PC-3 (cell line): Measurements from ENCODE around the gene CEL. TPM values are rescaled to one million over a fixed set of nuclear protein-coding genes. Genes with fewer than 3 reads are reported as not detected.

Experiments
- ATAC-seq: fragments of 200-7000 bp; cut with Tn5 transposase; 2 replicates; pipeline ENCODE4 v1.9.1; 2020; ENCODE audit warnings: mild to moderate bottlenecking, moderate library complexity
- BruUV-seq: library from RNA; stranded (reverse); fragments of 400-500 nt; replicated peaks from 2 replicates; lab custom pipeline; 2021; lab: Mats Ljungman, UMichigan
- CTCF ChIA-PET: fragments of 300-600 bp; sonication (Branson Sonifier 250); formaldehyde crosslinking; loops from one replicate; lab custom pipeline; 2022; ENCODE audit warnings: antibody characterized with exemption; lab: Charles Lee
- POLR2A ChIA-PET: fragments of 300-600 bp; sonication (Branson Sonifier 250); formaldehyde crosslinking; loops from one replicate; lab custom pipeline; 2022; ENCODE audit warnings: antibody characterized with exemption; ENCODE audit not compliant: unreplicated experiment; lab: Charles Lee
- DNase-seq: peaks from one replicate; pipeline ENCODE4 v3.0.0-alpha.2; 2015
- H2AFZ ChIP-seq: fragments of 300-600 bp; sonication (generic); 2 replicates; pipeline ENCODE4 v1.6.0; 2016; ENCODE audit warnings: antibody characterized with exemption, low read length
- H3F3A ChIP-seq: fragments of 300-600 bp; sonication (generic); one replicate; pipeline ENCODE4 v1.6.0; 2017; ENCODE audit warnings: antibody characterized with exemption, low read length, control low read depth, mild to moderate bottlenecking; ENCODE audit not compliant: unreplicated experiment
- H3K27ac ChIP-seq: fragments of 300-600 bp; sonication (generic); 2 replicates; pipeline ENCODE4 v1.5.1; 2016; ENCODE audit warnings: mild to moderate bottlenecking, low read length
- H3K27me3 ChIP-seq: fragments of 300-600 bp; sonication (generic); 2 replicates; pipeline ENCODE4 v1.6.1; 2016; ENCODE audit warnings: low read length, mixed read lengths
- H3K36me3 ChIP-seq: fragments of 300-600 bp; sonication (generic); 2 replicates; pipeline ENCODE4 v1.6.1; 2016; ENCODE audit warnings: low read depth, mixed run types, low read length, mixed read lengths
- H3K4me1 ChIP-seq: fragments of 300-600 bp; sonication (generic); 2 replicates; pipeline ENCODE4 v1.5.1; 2016; ENCODE audit warnings: low read length; ENCODE audit not compliant: insufficient read depth
- H3K4me2 ChIP-seq: fragments of 300-600 bp; sonication (generic); 2 replicates; pipeline ENCODE4 v1.6.0; 2016; ENCODE audit warnings: low read length
- H3K4me3 ChIP-seq: fragments of 300-600 bp; sonication (generic); 2 replicates; pipeline ENCODE4 v1.5.1; 2016; ENCODE audit warnings: mild to moderate bottlenecking, low read length, mixed read lengths
- H3K79me2 ChIP-seq: fragments of 300-600 bp; sonication (generic); 2 replicates; pipeline ENCODE4 v1.6.1; 2017; ENCODE audit warnings: low read length, mixed read lengths
- H3K9ac ChIP-seq: fragments of 300-600 bp; sonication (generic); 2 replicates; pipeline ENCODE4 v1.6.0; 2016; ENCODE audit warnings: mild to moderate bottlenecking, low read length
- H3K9me2 ChIP-seq: fragments of 300-600 bp; sonication (generic); replicated peaks from 2 replicates; pipeline ENCODE4 v1.6.1; 2016; ENCODE audit warnings: mixed run types, low read length, mixed read lengths
- H3K9me3 ChIP-seq: fragments of 300-600 bp; sonication (generic); 2 replicates; pipeline ENCODE4 v1.6.1; 2016; ENCODE audit warnings: low read length, mixed read lengths
- H4K20me1 ChIP-seq: fragments of 300-600 bp; sonication (generic); 2 replicates; pipeline ENCODE4 v1.6.1; 2016; ENCODE audit warnings: low read length, mixed read lengths
- EZH2 ChIP-seq: fragments of 300-600 bp; sonication (generic); IDR thresholded peaks from one replicate; pipeline ENCODE4 v1.6.1; 2017; ENCODE audit warnings: antibody characterized with exemption, mild to moderate bottlenecking, low read length; ENCODE audit not compliant: unreplicated experiment
- EZH2phosphoT487 ChIP-seq: fragments of 300-600 bp; sonication (generic); IDR thresholded peaks from 2 replicates; pipeline ENCODE4 v1.6.1; 2018; ENCODE audit warnings: mild to moderate bottlenecking, antibody characterized with exemption, low read length, borderline replicate concordance
- intact Hi-C: fragments of 100-400 bp; cut with micrococcal nuclease; formaldehyde crosslinking; loops from 2 replicates; pipeline ENCODE4 v1.9.0; 2023
- total RNA-seq: library from RNA; depleted of rRNA; stranded (reverse); fragments of >200 nt; gene quantifications from 2 replicates; pipeline ENCODE4 v1.2.3, GENCODE V29; 2014
- TF ChIP-seq, protein P1 (sequence below): fragments of 300-600 bp; sonication (generic); conservative IDR thresholded peaks from 2 replicates; pipeline ENCODE4 v1.5.1; 2017; ENCODE audit warnings: antibody characterized with exemption, low read depth, mild to moderate bottlenecking, low read length

CEL gene
- total RNA-seq, 1 experiment from 2014 or later = 0.47 TPM

DNA sequence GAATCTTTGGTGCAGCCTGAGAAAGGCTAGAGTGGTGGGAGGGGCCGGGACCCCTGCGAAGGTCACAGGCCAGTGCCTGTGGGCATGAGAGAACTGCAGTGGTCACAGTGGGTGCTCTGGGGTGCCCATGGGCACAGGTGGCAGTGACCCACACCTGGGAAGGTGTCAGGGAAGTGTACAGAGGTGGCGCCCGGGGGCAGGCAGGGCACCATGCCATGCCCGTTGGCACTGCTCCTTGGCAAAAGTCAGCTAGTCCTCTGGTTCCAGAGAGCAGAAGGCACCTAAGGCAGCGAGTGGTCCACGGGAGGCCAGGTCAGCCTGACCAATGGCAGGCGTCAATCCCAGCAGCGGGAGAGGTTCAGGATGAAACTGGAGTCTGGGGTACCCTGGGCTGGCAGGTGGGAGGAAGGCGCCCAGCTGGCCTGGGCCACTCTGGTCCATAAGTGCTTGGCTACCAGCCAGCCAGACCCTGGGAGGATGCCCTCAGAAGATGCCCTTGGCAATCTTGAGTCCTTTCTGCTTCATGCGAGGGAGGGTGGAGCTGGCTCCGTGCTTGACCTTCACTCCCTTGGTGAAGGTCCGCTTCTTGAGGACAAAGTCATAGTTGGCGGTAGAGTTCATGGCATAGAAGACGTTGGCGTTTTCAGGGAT is 36.4 kb downstream of the CEL start:
- H3K9me3 ChIP-seq = no peaks in the 10 kb centered on the region
- H4K20me1 ChIP-seq = no peaks in the 10 kb centered on the region
- no TSS peak for BruUV-seq
- H3K36me3 ChIP-seq = peaks cover 28% of the 10 kb centered on the region
- DNase-seq = no peak
- no peak overlapping the region for H3K4me2 ChIP-seq
- H3K79me2 ChIP-seq = no peaks in the 10 kb centered on the region
- H3K4me1 ChIP-seq = 0 out of 2 replicates have a peak, but pooled peaks cover under 1% of the 10 kb centered on the region
- ChIA-PET POLR2A (no interaction called here), CTCF (no interaction called here)
- TF ChIP-seq EZH2 = no peak
- no peak for TF ChIP-seq EZH2phosphoT487
- TF ChIP-seq, protein P1, sequence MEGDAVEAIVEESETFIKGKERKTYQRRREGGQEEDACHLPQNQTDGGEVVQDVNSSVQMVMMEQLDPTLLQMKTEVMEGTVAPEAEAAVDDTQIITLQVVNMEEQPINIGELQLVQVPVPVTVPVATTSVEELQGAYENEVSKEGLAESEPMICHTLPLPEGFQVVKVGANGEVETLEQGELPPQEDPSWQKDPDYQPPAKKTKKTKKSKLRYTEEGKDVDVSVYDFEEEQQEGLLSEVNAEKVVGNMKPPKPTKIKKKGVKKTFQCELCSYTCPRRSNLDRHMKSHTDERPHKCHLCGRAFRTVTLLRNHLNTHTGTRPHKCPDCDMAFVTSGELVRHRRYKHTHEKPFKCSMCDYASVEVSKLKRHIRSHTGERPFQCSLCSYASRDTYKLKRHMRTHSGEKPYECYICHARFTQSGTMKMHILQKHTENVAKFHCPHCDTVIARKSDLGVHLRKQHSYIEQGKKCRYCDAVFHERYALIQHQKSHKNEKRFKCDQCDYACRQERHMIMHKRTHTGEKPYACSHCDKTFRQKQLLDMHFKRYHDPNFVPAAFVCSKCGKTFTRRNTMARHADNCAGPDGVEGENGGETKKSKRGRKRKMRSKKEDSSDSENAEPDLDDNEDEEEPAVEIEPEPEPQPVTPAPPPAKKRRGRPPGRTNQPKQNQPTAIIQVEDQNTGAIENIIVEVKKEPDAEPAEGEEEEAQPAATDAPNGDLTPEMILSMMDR = no peak
- H3F3A ChIP-seq = no peaks in the 10 kb centered on the region
- H3K9me2 ChIP-seq = no peaks in the 10 kb centered on the region
- H3K27ac ChIP-seq = no peak overlapping the region
- intact Hi-C loops = no loop called here
- no peaks in the 10 kb centered on the region for H3K27me3 ChIP-seq
- H2AFZ ChIP-seq = no peak overlapping the region
- no peak overlapping the region for H3K9ac ChIP-seq
- no peak overlapping the region for H3K4me3 ChIP-seq
- no peak for ATAC-seq

DNA sequence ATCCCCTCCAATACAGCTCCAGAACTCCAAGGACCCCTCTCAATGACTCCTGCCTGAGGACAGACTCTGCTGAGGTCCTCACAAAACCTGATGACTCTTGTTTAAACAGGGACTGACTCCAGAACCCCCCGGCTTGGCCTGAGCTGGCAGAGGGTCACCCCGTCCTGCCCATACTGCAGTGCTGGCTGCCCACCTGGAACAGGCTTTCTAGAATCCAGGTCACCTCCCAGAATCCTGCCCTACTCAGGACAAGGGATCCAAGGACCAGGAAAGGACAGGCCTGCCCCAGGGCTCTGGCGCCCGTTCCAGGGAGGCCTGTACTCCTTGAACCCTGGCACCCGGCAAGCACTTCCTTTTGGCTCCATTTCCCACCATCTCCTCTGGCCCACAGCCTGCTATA is 37.1 kb downstream of the CEL start:
- ChIA-PET POLR2A (no interaction called here), CTCF (no interaction called here)
- no TSS peak for BruUV-seq
- H3F3A ChIP-seq = no peaks in the 10 kb centered on the region
- no peak overlapping the region for H3K4me3 ChIP-seq
- intact Hi-C loops = no loop called here
- no peak for DNase-seq
- H2AFZ ChIP-seq = no peak overlapping the region
- no peaks in the 10 kb centered on the region for H3K79me2 ChIP-seq
- peaks cover 28% of the 10 kb centered on the region for H3K36me3 ChIP-seq
- H4K20me1 ChIP-seq = no peaks in the 10 kb centered on the region
- TF ChIP-seq, protein P1 = no peak
- no peak for TF ChIP-seq EZH2
- no peak for TF ChIP-seq EZH2phosphoT487
- no peaks in the 10 kb centered on the region for H3K9me3 ChIP-seq
- H3K27ac ChIP-seq = no peak overlapping the region
- H3K9me2 ChIP-seq = no peaks in the 10 kb centered on the region
- no peak for ATAC-seq
- no peaks in the 10 kb centered on the region for H3K27me3 ChIP-seq
- peaks cover 7% of the 10 kb centered on the region; the same call in 1 of the 2 replicates for H3K4me1 ChIP-seq
- no peak overlapping the region for H3K9ac ChIP-seq
- H3K4me2 ChIP-seq = no peak overlapping the region

DNA sequence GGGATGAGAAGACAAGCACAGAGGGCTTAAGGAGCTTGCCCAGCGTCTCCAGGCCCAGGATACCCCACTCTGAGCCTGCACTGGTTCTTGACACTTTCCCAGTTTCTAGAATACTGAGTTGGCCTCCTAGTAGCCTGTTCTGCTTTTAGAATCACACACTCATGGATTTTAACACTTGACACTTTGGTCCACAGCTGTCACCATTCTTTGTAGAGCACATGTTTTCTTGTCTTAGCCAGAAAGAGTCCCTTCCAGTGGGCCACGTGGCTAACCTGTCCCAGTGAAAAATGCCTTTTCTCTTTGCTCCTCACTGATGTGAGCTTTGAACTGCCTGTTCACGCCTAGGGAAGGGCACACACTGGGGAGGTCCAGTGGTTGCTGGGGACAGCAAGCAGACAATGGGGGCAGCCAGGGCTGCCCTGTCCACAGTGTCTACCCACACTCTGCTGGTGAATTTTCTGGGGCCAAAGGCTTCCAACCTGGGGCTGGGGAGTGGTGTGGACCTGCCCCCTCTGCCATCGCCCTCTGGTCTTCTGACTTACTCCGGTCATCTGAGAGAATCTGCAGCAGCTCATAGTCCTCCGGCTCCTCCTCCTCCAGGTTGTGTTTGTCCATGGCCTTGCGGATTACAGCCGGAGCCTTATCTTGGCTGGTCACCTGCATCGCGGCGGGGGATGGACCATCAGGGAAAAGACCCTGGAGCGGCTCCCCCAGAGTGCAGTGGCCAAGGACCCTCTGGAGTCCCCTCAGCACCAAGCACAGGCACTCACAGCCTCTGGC is 38.1 kb downstream of the CEL start:
- H3K27ac ChIP-seq = no peak overlapping the region
- no peaks in the 10 kb centered on the region for H3F3A ChIP-seq
- no peak overlapping the region for H3K4me3 ChIP-seq
- DNase-seq (no peak), ATAC-seq (no peak)
- H3K9me2 ChIP-seq = no peaks in the 10 kb centered on the region
- no peaks in the 10 kb centered on the region for H3K27me3 ChIP-seq
- no peak overlapping the region for H3K9ac ChIP-seq
- no peak overlapping the region for H3K4me2 ChIP-seq
- ChIA-PET POLR2A (no interaction called here), CTCF (no interaction called here)
- H4K20me1 ChIP-seq = no peaks in the 10 kb centered on the region
- H2AFZ ChIP-seq = no peak overlapping the region
- H3K9me3 ChIP-seq = no peaks in the 10 kb centered on the region
- intact Hi-C loops = no loop called here
- no peaks in the 10 kb centered on the region for H3K79me2 ChIP-seq
- peaks cover 28% of the 10 kb centered on the region for H3K36me3 ChIP-seq
- peaks cover 9% of the 10 kb centered on the region; the same call in 1 of the 2 replicates for H3K4me1 ChIP-seq
- no TSS peak for BruUV-seq
- no peak for TF ChIP-seq EZH2
- TF ChIP-seq, protein P1 = no peak
- no peak for TF ChIP-seq EZH2phosphoT487
